ENCODE results near the gene TMEM237. TPM values are rescaled to one million over a fixed set of nuclear protein-coding genes. Genes with fewer than 3 reads are reported as not detected.

TMEM237 gene
- total and polyA plus RNA-seq, 2 donors (not counting 1 experiment from before 2014, with no cell fraction given), result 0.76 to 4.2 TPM

GRCh38 chr2:201621293-201621999, 21.9 kb downstream of the TMEM237 start:
- Histone ChIP-seq H3K27me3 (replicated peaks in 1 of 4; ENCODE audit: control extremely low read depth in 1 of 4, control insufficient read depth in 3 of 4, insufficient read depth in 4 of 4, low read length in 3 of 4) (no peaks in the 10 kb centered on the region), H4K20me1 (ENCODE audit: control insufficient read depth, insufficient read depth, low read length, poor library complexity, severe bottlenecking) (no peaks in the 10 kb centered on the region), H3K79me2 (ENCODE audit: control insufficient read depth, insufficient read depth, low read length) (no peaks in the 10 kb centered on the region), H3K9ac (ENCODE audit: low read length) (no peak overlapping the region), H3K4me3 (ENCODE audit: control extremely low read depth in 1 of 5, extremely low read depth in 1 of 5, insufficient read depth in 1 of 5, low read depth in 2 of 5, low read length in 4 of 5) (no peak overlapping the region), H2AFZ (ENCODE audit: insufficient read depth, low read depth, low read length, poor library complexity, severe bottlenecking) (no peak overlapping the region), H3K4me1 (ENCODE audit: control insufficient read depth in 2 of 2, insufficient read depth in 2 of 2, low read length in 2 of 2) (no peaks in the 10 kb centered on the region), H3K9me3 (ENCODE audit: control extremely low read depth in 1 of 3, control insufficient read depth in 2 of 3, insufficient read depth in 1 of 3, low read length in 2 of 3) (no peaks in the 10 kb centered on the region), H3K4me2 (replicated peaks; ENCODE audit: low read depth, low read length, poor library complexity, severe bottlenecking) (no peak overlapping the region), H3K36me3 (replicated peaks in 1 of 2; ENCODE audit: control extremely low read depth in 1 of 2, control insufficient read depth in 1 of 2, extremely low read depth in 1 of 2, insufficient read depth in 2 of 2, low read length in 1 of 2) (no peaks in the 10 kb centered on the region), H3K27ac (ENCODE audit: low read length in 2 of 2) (no peak overlapping the region)
- no peaks in the 10 kb centered on the region for H3K27me3 Mint-ChIP-seq
- POLR2A ChIA-PET, result no interaction called here
- H3K4me1 Mint-ChIP-seq, result no peaks in the 10 kb centered on the region
- DNase-seq (no peak), ATAC-seq (ENCODE audit: low read depth) (no peak)
- no peak overlapping the region for H3K27ac Mint-ChIP-seq
- TF ChIP-seq, protein P1, sequence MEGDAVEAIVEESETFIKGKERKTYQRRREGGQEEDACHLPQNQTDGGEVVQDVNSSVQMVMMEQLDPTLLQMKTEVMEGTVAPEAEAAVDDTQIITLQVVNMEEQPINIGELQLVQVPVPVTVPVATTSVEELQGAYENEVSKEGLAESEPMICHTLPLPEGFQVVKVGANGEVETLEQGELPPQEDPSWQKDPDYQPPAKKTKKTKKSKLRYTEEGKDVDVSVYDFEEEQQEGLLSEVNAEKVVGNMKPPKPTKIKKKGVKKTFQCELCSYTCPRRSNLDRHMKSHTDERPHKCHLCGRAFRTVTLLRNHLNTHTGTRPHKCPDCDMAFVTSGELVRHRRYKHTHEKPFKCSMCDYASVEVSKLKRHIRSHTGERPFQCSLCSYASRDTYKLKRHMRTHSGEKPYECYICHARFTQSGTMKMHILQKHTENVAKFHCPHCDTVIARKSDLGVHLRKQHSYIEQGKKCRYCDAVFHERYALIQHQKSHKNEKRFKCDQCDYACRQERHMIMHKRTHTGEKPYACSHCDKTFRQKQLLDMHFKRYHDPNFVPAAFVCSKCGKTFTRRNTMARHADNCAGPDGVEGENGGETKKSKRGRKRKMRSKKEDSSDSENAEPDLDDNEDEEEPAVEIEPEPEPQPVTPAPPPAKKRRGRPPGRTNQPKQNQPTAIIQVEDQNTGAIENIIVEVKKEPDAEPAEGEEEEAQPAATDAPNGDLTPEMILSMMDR (IDR thresholded peaks at IDR 0.05), result no peak
- TF ChIP-seq EZH2 (IDR thresholded peaks at IDR 0.05; ENCODE audit: borderline replicate concordance, insufficient read depth, low read depth, low read length, poor library complexity, severe bottlenecking), result no peak
- 96% methylated on average over 3 of the region's 4 CpGs for WGBS (ENCODE audit: insufficient coverage)
- H3K4me3 Mint-ChIP-seq, result no peak overlapping the region
- CTCF ChIA-PET, result no interaction called here
- intact Hi-C loops (cut with micrococcal nuclease), result no loop called here
- no peaks in the 10 kb centered on the region for H3K9me3 Mint-ChIP-seq (ENCODE audit: insufficient read depth)

- no peak overlapping the region for H3K27ac ChIP-seq (ENCODE audit: low read length in 2 of 2)
- peaks cover under 1% of the 10 kb centered on the region for H3K27me3 Mint-ChIP-seq
- H3K27me3 ChIP-seq (replicated peaks in 1 of 4; ENCODE audit: control extremely low read depth in 1 of 4, control insufficient read depth in 3 of 4, insufficient read depth in 4 of 4, low read length in 3 of 4), result no peaks in the 10 kb centered on the region
- H3K9ac ChIP-seq (ENCODE audit: low read length), result no peak overlapping the region
- no peaks in the 10 kb centered on the region for H3K9me3 Mint-ChIP-seq (ENCODE audit: insufficient read depth)
- H3K4me3 ChIP-seq (ENCODE audit: control extremely low read depth in 1 of 5, extremely low read depth in 1 of 5, insufficient read depth in 1 of 5, low read depth in 2 of 5, low read length in 4 of 5), result no peak overlapping the region
- no peaks in the 10 kb centered on the region for H3K79me2 ChIP-seq (ENCODE audit: control insufficient read depth, insufficient read depth, low read length)
- no peak for TF ChIP-seq EZH2 (IDR thresholded peaks at IDR 0.05; ENCODE audit: borderline replicate concordance, insufficient read depth, low read depth, low read length, poor library complexity, severe bottlenecking)
- TF ChIP-seq, protein P1 (IDR thresholded peaks at IDR 0.05), result no peak
- H3K27ac Mint-ChIP-seq, result no peak overlapping the region
- no peak overlapping the region for H3K4me2 ChIP-seq (replicated peaks; ENCODE audit: low read depth, low read length, poor library complexity, severe bottlenecking)
- WGBS (ENCODE audit: insufficient coverage), result 64% methylated on average over 37 of the region's 39 CpGs
- no peak overlapping the region for H3K4me3 Mint-ChIP-seq
- H3K4me1 Mint-ChIP-seq, result no peaks in the 10 kb centered on the region
- intact Hi-C loops (cut with micrococcal nuclease), result no loop called here
- no peaks in the 10 kb centered on the region for H3K9me3 ChIP-seq (ENCODE audit: control extremely low read depth in 1 of 3, control insufficient read depth in 2 of 3, insufficient read depth in 1 of 3, low read length in 2 of 3)
- CTCF ChIA-PET, result no interaction called here
- no peak overlapping the region for H2AFZ ChIP-seq (ENCODE audit: insufficient read depth, low read depth, low read length, poor library complexity, severe bottlenecking)
- H3K36me3 ChIP-seq (replicated peaks in 1 of 2; ENCODE audit: control extremely low read depth in 1 of 2, control insufficient read depth in 1 of 2, extremely low read depth in 1 of 2, insufficient read depth in 2 of 2, low read length in 1 of 2), result no peaks in the 10 kb centered on the region
- H4K20me1 ChIP-seq (ENCODE audit: control insufficient read depth, insufficient read depth, low read length, poor library complexity, severe bottlenecking), result no peaks in the 10 kb centered on the region
- POLR2A ChIA-PET, result no interaction called here
- DNase-seq, result peak; percentile 27
- ATAC-seq (ENCODE audit: low read depth), result no peak
- H3K4me1 ChIP-seq (ENCODE audit: control insufficient read depth in 2 of 2, insufficient read depth in 2 of 2, low read length in 2 of 2), result no peaks in the 10 kb centered on the region
Measured at GRCh38 chr2:201618744-201619662, 24.3 kb downstream of the TMEM237 start.
